Astrocyte of the cerebellum (primary cell): ENCODE results near the gene ARHGAP15.
A peak's percentile ranks its signal among the peaks of the same experiment; 100 is the strongest.
"Not testable (repeated sequence)": the region's sequence is repeated elsewhere in the genome, so short reads cannot be mapped to it uniquely, and the experiment has no call there.

Experiments used
- DNase-seq: peaks from one replicate; pipeline ENCODE4 v3.0.0-alpha.2; 2011; ENCODE audit warnings: low read depth
- H3K4me3 ChIP-seq: 2 replicates; pipeline ENCODE4 v1.5.1; 2011; ENCODE audit warnings: mild to moderate bottlenecking, low read depth, low read length, moderate library complexity
- in situ Hi-C: cut with HindIII; loops from 2 replicates; pipeline ENCODE4 v1.10.0; 2017; ENCODE audit warnings: low sequenced_read_pairs
- TF ChIP-seq, protein P1 (sequence below): IDR thresholded peaks from 2 replicates; pipeline ENCODE4 v1.5.1; 2012; ENCODE audit warnings: low read length, low read depth, moderate library complexity, mild to moderate bottlenecking; ENCODE audit errors: missing control alignments

Gene ARHGAP15

DNA sequence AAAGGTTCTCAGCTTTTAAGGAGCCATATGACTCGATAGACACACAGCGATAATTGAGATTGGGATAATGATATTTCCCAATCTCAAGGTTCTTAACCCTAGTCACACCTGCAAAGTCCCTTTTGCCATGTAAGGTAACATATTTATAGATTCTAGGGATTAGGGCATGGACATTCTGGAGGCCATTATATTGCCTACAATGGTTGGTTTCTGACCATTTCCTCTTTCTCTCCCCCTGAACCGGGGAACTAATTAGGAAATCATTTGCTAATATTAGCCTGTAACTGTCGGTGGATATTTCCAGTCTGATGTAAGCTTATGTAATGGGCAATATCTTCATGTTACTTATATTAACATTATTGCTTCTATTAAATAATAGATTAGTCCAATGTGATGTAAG is 40.8 kb upstream of the ARHGAP15 start:
- in situ Hi-C loops = no loop called here
- no peak overlapping the region for H3K4me3 ChIP-seq
- TF ChIP-seq, protein P1, sequence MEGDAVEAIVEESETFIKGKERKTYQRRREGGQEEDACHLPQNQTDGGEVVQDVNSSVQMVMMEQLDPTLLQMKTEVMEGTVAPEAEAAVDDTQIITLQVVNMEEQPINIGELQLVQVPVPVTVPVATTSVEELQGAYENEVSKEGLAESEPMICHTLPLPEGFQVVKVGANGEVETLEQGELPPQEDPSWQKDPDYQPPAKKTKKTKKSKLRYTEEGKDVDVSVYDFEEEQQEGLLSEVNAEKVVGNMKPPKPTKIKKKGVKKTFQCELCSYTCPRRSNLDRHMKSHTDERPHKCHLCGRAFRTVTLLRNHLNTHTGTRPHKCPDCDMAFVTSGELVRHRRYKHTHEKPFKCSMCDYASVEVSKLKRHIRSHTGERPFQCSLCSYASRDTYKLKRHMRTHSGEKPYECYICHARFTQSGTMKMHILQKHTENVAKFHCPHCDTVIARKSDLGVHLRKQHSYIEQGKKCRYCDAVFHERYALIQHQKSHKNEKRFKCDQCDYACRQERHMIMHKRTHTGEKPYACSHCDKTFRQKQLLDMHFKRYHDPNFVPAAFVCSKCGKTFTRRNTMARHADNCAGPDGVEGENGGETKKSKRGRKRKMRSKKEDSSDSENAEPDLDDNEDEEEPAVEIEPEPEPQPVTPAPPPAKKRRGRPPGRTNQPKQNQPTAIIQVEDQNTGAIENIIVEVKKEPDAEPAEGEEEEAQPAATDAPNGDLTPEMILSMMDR = no peak
- no peak for DNase-seq

DNA sequence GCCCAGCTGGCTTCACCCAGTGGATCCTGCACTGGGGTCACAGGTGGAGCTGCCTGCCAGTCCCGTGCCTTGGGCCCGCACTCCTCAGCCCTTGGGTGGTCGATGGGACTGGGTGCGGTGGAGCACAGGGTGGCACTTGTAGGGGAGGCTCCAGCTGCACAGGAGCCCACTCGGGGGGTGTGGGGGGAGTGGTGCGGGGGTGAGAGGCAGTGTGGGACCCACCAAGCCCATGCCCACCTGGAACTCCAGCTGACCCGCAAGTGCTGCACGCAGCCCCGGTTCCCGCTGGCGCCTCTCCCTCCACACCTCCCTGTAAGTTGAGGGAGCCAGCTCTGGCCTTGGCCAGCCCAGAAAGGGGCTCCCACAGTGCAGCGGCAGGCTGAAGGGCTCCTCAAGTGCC is 39.7 kb upstream of the ARHGAP15 start:
- DNase-seq, H3K4me3 ChIP-seq, in situ Hi-C loops: not testable (repeated sequence)

DNA sequence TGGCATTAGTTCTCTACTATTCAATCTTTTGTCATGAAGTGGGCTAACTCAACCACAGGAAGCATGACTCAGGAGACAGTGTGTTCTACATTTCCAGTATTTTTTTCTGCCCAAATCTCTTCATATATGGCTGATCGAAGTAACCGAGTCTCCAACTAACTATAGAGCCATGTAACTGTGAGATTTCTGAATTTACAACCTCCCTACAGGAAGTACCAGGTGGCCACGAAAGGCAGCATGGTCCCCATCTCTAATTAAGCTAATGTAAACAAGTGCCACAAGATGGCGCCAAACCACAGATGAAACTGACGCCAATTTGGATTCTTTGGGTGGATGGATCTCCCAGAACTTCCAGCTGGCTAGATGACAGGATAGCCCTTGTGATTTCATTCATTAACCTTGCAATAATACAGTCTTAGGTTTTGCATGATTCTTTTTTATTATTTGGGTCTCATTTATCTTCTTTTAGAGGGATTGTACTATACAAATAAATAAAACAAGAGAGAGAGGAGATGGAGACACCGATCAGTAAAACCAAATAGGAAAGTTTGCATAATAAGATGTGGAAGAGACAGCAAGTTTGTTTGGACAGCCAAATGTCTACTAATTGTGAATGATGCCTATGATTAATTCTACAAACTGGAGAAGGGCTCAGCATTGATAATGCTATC is 18.3 kb upstream of the ARHGAP15 start:
- in situ Hi-C loops = no loop called here
- TF ChIP-seq, protein P1 = peak; percentile 63
- H3K4me3 ChIP-seq = no peak overlapping the region

DNA sequence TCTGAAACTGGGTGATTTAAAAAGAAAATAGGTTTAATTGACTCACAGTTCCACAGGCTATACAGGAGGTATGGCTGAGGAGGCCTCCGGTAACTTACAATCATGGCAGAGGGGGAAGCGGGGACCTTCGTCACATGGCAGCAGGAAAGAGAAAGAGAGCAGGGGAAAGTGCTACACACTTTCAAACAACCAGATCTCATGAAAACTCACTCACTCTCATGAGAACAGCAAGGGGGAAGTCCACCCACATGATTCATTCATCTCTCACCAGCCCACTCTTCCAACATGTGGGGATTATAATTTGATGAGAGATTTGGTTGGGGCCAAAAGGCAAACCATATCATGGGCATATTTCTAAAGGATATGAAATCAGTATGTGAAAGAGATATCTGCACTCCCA is 12.0 kb upstream of the ARHGAP15 start:
- no peak overlapping the region for H3K4me3 ChIP-seq
- in situ Hi-C loops = no loop called here
- TF ChIP-seq, protein P1 = no peak
- DNase-seq = no peak

More for the DNA sequence above, 18.3 kb upstream of the ARHGAP15 start:
- peak; percentile 69 for DNase-seq

DNA sequence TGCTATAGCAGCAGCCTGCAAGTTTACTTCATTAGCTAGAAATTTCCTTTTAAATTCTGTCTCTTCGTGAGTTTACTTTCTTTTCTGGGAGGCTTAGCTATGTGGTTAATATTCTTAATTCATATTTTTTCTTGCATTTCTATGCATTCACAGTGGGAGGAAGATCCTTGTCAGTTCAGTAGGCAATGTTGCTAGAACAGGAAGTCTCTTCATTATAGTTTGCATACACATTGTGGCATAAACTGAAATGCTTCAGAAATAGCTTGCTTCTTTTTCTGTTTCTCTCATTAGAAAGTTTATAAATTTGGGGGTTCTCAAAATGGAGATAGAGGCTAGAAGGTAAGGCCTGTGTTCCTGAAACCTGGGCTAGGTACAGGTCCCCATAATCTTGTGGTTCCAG is 8.1 kb upstream of the ARHGAP15 start:
- TF ChIP-seq, protein P1 = no peak
- no peak for DNase-seq
- H3K4me3 ChIP-seq = no peak overlapping the region
- in situ Hi-C loops = no loop called here

DNA sequence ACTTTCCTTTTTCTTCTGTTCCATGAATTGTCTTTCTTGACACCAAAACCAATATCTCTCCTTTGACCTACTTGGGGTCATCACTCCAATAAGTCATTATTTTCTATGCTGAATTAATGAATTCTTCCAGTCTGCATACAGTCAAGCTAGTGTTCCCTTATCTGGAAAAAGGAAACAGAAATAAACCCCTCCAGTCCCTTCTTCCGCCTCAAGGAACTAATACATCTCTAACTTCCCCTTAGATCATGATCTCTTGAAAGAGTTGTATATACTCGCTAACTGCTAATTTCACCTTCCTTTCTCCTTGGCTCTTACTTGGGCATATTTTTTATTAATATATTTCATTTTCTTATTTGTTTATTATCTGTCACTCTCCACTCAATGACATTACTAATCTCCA is 7.3 kb upstream of the ARHGAP15 start:
- TF ChIP-seq, protein P1 = no peak
- DNase-seq = no peak
- in situ Hi-C loops = no loop called here
- no peak overlapping the region for H3K4me3 ChIP-seq

DNA sequence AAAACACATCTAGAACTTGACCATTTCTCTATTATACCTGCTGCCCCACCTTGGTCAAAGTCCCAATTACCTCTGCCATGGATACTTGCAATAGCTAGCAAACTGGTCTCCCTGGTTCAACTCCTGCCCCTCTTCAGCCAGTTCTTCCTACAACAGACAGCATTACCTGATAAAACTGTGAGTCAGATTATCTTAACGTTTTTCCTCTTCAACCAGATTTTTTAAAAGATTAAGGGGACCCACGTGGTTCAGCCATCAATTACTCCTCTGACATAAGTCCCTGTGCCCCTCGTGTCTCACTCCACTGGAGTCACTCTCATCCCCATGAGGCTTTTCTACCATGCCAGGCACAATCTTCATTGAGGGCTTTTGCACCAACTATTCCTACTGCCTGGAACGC is 5.3 kb upstream of the ARHGAP15 start:
- in situ Hi-C loops = no loop called here
- H3K4me3 ChIP-seq = no peak overlapping the region
- no peak for DNase-seq
- TF ChIP-seq, protein P1 = no peak
